HG03439 (cell line): ENCODE data around the gene ADAM8.

Experiments used
- ATAC-seq: cut with Tn5 transposase; IDR thresholded peaks from one replicate; pipeline ENCODE4 v1.9.1; 2021; ENCODE audit warnings: mild to moderate bottlenecking, moderate library complexity; ENCODE audit not compliant: unreplicated experiment

The ADAM8 gene

GRCh38 chr10:133214468-133215410 lies 61.9 kb downstream of the ADAM8 start:
- no peak for ATAC-seq

DNA sequence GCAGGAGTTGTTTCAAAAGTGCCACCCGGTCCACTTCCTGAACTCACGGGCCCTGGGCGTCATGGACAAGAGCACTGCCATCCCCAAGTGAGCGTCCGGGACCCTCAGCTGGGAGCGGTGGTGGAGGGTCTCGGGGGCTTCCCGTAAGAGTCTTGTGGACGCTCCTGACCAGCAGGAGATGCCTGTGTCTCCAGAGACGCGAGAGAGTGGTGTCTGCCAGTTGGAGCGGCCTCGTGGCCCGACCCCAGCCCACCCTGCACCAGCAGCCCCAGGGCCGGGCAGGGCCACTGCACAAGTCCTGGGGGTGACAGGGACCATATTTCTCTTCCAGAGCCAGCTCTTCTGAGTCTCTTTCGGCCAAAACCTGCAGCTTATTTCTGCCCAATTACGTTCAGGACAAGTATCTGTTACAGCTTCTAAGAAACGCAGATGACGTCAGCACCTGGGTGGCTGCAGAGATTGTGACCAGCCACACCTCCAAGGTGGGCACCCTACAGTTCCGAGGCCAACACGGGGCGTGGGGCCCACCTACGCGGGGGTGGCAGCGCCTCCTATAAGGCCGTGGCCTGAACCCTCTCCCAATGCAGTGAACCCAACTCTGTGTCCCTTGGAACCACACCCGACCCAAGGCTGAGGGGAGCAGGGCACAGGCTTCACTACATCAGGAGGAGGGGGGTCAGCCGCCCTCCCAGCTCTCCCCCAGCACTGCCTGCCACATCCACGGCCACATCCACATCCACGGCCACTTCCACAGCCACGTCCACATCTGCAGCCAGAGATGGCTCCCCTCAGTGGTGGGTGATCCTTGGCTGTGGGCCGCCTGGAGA lies 62.8 kb downstream of the ADAM8 start:
- no peak for ATAC-seq

DNA sequence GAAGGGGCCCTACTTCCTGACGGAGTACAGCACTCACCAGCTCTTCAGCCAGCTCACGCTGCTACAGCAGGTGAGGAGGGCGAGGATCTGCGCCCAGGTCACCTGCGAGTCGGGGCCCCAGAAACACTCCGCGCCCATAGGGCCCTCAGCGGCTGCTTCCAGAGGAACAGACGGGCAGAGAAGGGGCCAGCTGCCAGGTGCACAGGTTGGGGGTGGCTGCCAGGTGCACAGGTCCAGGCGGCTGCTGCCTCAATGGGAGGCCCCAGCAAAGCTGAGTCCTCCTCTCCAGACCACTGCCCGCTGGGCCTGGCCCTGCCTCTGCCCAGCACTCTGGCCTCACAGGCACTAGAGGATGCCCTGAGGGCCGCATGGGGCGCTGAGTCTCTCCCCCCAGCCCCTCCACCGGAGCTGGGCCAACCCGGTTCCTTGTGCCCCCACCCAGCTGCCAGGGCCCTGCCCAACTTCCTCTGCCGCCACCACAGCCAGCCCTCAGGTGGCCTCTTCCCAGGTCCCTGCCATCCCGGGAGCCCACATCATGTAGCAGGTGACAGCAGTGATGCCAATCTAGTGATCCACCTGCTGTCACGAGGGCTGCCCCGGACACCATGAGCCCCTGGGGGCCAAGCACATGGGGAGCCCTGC lies 63.7 kb downstream of the ADAM8 start:
- ATAC-seq, result no peak
